Mesendoderm (in vitro differentiated cells): ENCODE results near the gene TESPA1.

ENCODE experiments used
- DNase-seq: peaks from one replicate; pipeline ENCODE4 v3.0.0; 2013
- H2AK5ac ChIP-seq: 2 replicates; pipeline ENCODE4 v1.6.1; 2013; ENCODE audit warnings: low read length, inconsistent platforms
- H2BK120ac ChIP-seq: 2 replicates; pipeline ENCODE4 v1.6.1; 2013; ENCODE audit warnings: low read depth, mild to moderate bottlenecking, low read length, moderate library complexity, mixed read lengths
- H2BK15ac ChIP-seq: replicated peaks from 2 replicates; pipeline ENCODE4 v1.6.1; 2013; ENCODE audit warnings: low read depth, mild to moderate bottlenecking, moderate library complexity
- H2BK5ac ChIP-seq: 2 replicates; pipeline ENCODE4 v1.6.1; 2013; ENCODE audit warnings: low read length, inconsistent platforms
- H3K18ac ChIP-seq: 2 replicates; pipeline ENCODE4 v1.6.1; 2013; ENCODE audit warnings: mild to moderate bottlenecking, low read length, mixed read lengths
- H3K23ac ChIP-seq: one replicate; pipeline ENCODE4 v1.6.1; 2013; ENCODE audit warnings: low read length
- H3K27ac ChIP-seq: 2 replicates; pipeline ENCODE4 v1.5.1; 2013; ENCODE audit warnings: low read depth, mild to moderate bottlenecking, inconsistent platforms, low read length, moderate library complexity
- H3K27me3 ChIP-seq: 2 replicates; pipeline ENCODE4 v1.6.1; 2013; ENCODE audit warnings: low read length, control low read depth, mild to moderate bottlenecking, inconsistent platforms; ENCODE audit not compliant: insufficient read depth, poor library complexity
- H3K36me3 ChIP-seq: 2 replicates; pipeline ENCODE4 v1.6.1; 2013; ENCODE audit warnings: low read length, inconsistent platforms; ENCODE audit not compliant: control insufficient read depth, insufficient read depth
- H3K4ac ChIP-seq: one replicate; pipeline ENCODE4 v1.6.1; 2013; ENCODE audit warnings: low read depth, mild to moderate bottlenecking, low read length, moderate library complexity
- H3K4me1 ChIP-seq: 2 replicates; pipeline ENCODE4 v1.6.1; 2013; ENCODE audit warnings: low read depth, low read length, inconsistent platforms; ENCODE audit not compliant: control insufficient read depth
- H3K4me2 ChIP-seq: 2 replicates; pipeline ENCODE4 v1.6.1; 2013; ENCODE audit warnings: low read length
- H3K4me3 ChIP-seq: 2 replicates; pipeline ENCODE4 v1.5.1; 2013; ENCODE audit warnings: mild to moderate bottlenecking, low read length
- H3K56ac ChIP-seq: one replicate; pipeline ENCODE4 v1.6.1; 2013; ENCODE audit warnings: low read length
- H3K79me1 ChIP-seq: 2 replicates; pipeline ENCODE4 v1.6.1; 2013; ENCODE audit warnings: low read length, inconsistent platforms
- H3K79me2 ChIP-seq: 2 replicates; pipeline ENCODE4 v1.6.1; 2013; ENCODE audit warnings: mild to moderate bottlenecking, low read length; ENCODE audit not compliant: control insufficient read depth, insufficient read depth
- H3K9ac ChIP-seq: 2 replicates; pipeline ENCODE4 v1.6.1; 2013; ENCODE audit warnings: low read length, inconsistent platforms
- H4K5ac ChIP-seq: one replicate; pipeline ENCODE4 v1.6.1; 2013; ENCODE audit warnings: low read length
- H4K8ac ChIP-seq: one replicate; pipeline ENCODE4 v1.6.1; 2013; ENCODE audit warnings: low read depth, mild to moderate bottlenecking, control low read depth, low read length, moderate library complexity
- WGBS: extraction: QIAGEN DNeasy Blood & Tissue Kit; methylation state at CpG from one replicate; pipeline ENCODE4 v1.1.7; 2013; ENCODE audit warnings: low lambda C conversion rate, missing lambda C conversion rate; ENCODE audit not compliant: insufficient coverage; ENCODE audit errors: extremely low coverage; 5-methylcytosine and 5-hydroxymethylcytosine counted together

TESPA1 gene

DNA sequence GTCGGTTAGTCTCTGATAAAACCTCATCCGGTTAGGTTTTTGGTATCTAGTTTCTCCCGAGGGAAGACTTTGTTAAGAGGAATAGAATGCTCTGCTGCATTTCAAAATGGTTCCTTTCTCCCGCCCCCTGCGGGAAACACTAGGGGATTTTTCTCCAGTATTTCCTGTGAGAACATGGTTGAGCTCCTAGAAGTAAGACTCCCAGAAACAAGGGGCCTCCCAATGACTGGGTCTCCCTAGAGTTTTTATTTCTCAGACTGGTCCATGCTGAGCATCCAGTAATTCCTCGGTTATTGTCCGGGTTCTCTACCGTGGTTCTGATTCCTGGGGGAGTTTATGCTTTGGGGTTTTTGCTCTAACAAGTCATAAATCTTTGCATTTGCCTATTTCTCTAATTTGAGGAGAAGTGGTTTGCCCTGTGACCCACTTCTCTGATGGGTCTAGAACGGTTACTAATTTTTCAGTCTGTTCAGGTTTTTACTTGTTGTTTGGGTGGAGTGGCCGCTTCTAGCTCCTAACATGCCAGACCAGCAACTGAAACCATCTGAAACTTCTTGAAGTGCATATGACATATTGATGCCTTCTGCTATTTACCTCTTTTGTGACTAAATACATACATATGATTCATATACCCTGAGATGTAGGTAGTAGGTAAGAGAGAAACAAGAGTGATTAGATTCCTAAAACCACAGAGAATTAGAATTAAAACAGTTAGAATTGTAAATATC is 25.1 kb downstream of the TESPA1 start:
- Histone ChIP-seq H3K27ac (no peak overlapping the region), H3K79me1 (no peaks in the 10 kb centered on the region), H3K4ac (no peak overlapping the region), H3K4me3 (no peak overlapping the region), H3K18ac (no peak overlapping the region), H2BK5ac (no peak overlapping the region), H3K4me1 (no peaks in the 10 kb centered on the region), H3K36me3 (no peaks in the 10 kb centered on the region), H3K56ac (peak overlapping the region; percentile 53), H3K23ac (no peak overlapping the region), H3K9ac (no peak overlapping the region), H2AK5ac (no peak overlapping the region), H3K4me2 (no peak overlapping the region), H2BK120ac (no peak overlapping the region), H2BK15ac (peak overlapping the region; percentile 57), H4K5ac (no peak overlapping the region), H3K79me2 (no peaks in the 10 kb centered on the region), H3K27me3 (no peaks in the 10 kb centered on the region), H4K8ac (no peak overlapping the region)
- no CpG with 5 or more reads among the region's 10 CpGs for WGBS
- peak; percentile 14 for DNase-seq

DNA sequence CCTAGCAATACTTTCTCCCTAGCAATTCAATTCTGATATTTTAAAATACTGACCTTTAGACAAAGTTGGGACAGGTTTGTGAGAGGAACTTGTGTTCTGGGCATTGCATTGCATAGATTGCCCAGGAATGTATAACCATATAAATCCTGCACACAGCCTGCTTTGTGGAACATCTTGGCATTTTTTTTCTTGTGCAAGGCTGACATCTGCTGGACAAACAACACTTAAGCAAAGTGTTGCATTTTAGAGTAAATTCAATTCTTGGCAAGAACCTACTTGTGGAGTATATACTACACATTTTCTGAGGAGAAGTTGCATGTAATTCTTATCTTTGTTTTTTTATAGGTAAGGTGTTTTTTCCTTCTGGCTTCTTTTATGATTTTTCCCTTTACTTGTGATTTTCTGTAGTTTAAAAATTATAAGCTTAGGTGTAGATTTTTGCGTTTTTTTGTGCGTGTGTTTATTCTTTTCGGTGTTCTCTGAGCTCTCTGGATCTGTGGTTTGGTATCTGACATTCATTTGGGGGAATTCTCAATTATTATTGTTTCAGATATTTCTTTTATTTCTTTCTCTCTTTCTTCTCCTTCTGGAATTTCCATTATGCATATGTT is 26.4 kb downstream of the TESPA1 start:
- H3K79me2 ChIP-seq, result no peaks in the 10 kb centered on the region
- H3K9ac ChIP-seq, result no peak overlapping the region
- H3K4ac ChIP-seq, result no peak overlapping the region
- no peak overlapping the region for H4K5ac ChIP-seq
- H2BK120ac ChIP-seq, result no peak overlapping the region
- no peaks in the 10 kb centered on the region for H3K4me1 ChIP-seq
- H3K56ac ChIP-seq, result no peak overlapping the region
- no peak overlapping the region for H3K27ac ChIP-seq
- H2BK15ac ChIP-seq, result no peak overlapping the region
- no CpG with 5 or more reads among the region's 3 CpGs for WGBS
- no peak overlapping the region for H4K8ac ChIP-seq
- H3K23ac ChIP-seq, result no peak overlapping the region
- no peaks in the 10 kb centered on the region for H3K36me3 ChIP-seq
- DNase-seq, result peak; percentile 70
- no peak overlapping the region for H2BK5ac ChIP-seq
- H3K18ac ChIP-seq, result no peak overlapping the region
- no peak overlapping the region for H3K4me2 ChIP-seq
- no peaks in the 10 kb centered on the region for H3K27me3 ChIP-seq
- no peak overlapping the region for H3K4me3 ChIP-seq
- H2AK5ac ChIP-seq, result no peak overlapping the region
- H3K79me1 ChIP-seq, result no peaks in the 10 kb centered on the region

DNA sequence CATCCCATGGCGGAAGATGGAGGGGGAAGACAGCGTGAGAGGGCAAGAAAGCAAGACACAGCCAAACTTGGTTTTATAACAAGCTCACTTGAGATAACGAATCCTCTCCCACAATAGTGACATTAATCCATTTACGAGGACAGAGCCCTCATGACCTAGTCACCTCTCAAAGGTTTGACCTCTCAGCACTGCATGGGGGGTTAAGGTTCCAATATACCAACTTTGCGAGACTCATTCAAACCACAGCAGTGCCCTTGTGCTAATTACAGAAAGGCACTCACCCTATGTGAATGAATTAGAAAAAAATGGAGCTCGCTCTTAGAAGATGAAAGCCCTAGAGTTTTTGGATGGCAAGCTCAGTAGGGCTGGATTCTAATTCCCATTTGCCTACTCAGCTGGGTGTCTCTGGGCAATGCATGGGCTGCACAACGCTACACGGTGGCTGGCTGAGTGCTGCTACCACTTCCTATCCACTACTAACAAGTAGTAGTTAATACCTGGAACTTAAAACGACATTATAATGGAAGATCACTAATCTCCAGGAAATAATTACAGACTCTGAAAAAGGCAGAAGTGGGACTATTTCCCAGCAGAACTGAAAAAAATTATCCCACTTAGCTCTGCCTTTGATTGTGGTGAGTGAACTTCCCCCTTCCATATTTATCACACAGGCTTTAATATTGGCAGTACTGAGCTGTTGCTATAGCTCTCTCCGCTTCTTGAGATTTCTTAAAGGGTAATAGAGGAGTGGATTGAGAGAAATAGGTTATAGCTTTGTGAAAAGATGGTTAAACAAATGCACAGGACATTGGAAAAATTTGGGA is 27.5 kb downstream of the TESPA1 start:
- Histone ChIP-seq H3K4me1 (no peaks in the 10 kb centered on the region), H2BK5ac (no peak overlapping the region), H4K5ac (no peak overlapping the region), H3K27me3 (no peaks in the 10 kb centered on the region), H3K9ac (no peak overlapping the region), H3K79me2 (no peaks in the 10 kb centered on the region), H3K4me3 (no peak overlapping the region), H3K36me3 (no peaks in the 10 kb centered on the region), H3K56ac (no peak overlapping the region), H3K4ac (no peak overlapping the region), H3K23ac (no peak overlapping the region), H3K18ac (no peak overlapping the region), H4K8ac (no peak overlapping the region), H2AK5ac (no peak overlapping the region), H3K79me1 (no peaks in the 10 kb centered on the region), H3K27ac (no peak overlapping the region), H2BK120ac (no peak overlapping the region), H3K4me2 (no peak overlapping the region), H2BK15ac (no peak overlapping the region)
- no CpG with 5 or more reads among the region's 10 CpGs for WGBS
- peak; percentile 14 for DNase-seq

DNA sequence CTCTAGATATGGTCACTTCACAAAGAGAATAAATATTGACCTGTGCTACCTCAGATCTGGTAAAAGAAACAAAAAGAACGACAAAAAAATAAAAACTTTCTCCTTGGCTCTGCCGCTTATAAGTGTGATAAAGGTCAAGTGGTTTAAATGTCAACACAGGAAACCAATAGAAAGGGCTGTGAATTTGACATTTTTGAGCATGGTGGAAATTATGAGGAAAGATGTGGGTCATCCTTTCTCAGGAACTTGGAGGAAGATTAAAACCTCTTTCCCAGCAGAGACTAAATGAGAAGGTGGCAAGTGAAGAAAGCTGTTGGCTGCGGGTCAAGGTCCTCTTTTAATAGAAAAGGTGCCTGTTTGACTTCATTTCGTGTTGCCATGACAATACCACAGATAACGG is 28.2 kb downstream of the TESPA1 start:
- no CpG with 5 or more reads among the region's 5 CpGs for WGBS
- no peak overlapping the region for H2AK5ac ChIP-seq
- no peak overlapping the region for H2BK5ac ChIP-seq
- no peak for DNase-seq
- H3K36me3 ChIP-seq, result no peaks in the 10 kb centered on the region
- no peak overlapping the region for H3K23ac ChIP-seq
- H4K8ac ChIP-seq, result no peak overlapping the region
- H2BK15ac ChIP-seq, result no peak overlapping the region
- no peaks in the 10 kb centered on the region for H3K79me2 ChIP-seq
- H2BK120ac ChIP-seq, result no peak overlapping the region
- H3K79me1 ChIP-seq, result no peaks in the 10 kb centered on the region
- H3K9ac ChIP-seq, result no peak overlapping the region
- no peak overlapping the region for H3K4me2 ChIP-seq
- no peaks in the 10 kb centered on the region for H3K4me1 ChIP-seq
- H4K5ac ChIP-seq, result no peak overlapping the region
- no peak overlapping the region for H3K56ac ChIP-seq
- H3K27me3 ChIP-seq, result no peaks in the 10 kb centered on the region
- H3K4ac ChIP-seq, result peak overlapping the region; percentile 55
- no peak overlapping the region for H3K4me3 ChIP-seq
- no peak overlapping the region for H3K18ac ChIP-seq
- no peak overlapping the region for H3K27ac ChIP-seq

- Histone ChIP-seq H4K8ac (no peak overlapping the region), H2BK120ac (no peak overlapping the region), H3K18ac (no peak overlapping the region), H3K56ac (no peak overlapping the region), H3K27ac (no peak overlapping the region), H3K4me1 (no peaks in the 10 kb centered on the region), H3K9ac (no peak overlapping the region), H3K4me3 (no peak overlapping the region), H2BK15ac (no peak overlapping the region), H3K27me3 (no peaks in the 10 kb centered on the region), H3K23ac (no peak overlapping the region), H2AK5ac (no peak overlapping the region), H4K5ac (no peak overlapping the region), H2BK5ac (no peak overlapping the region), H3K4me2 (no peak overlapping the region), H3K36me3 (no peaks in the 10 kb centered on the region), H3K79me2 (no peaks in the 10 kb centered on the region), H3K79me1 (no peaks in the 10 kb centered on the region), H3K4ac (no peak overlapping the region)
- DNase-seq, result no peak
- no CpG with 5 or more reads among the region's 3 CpGs for WGBS
These were observed 29.8 kb downstream of the TESPA1 start for GRCh38 chr12:54954801-54955200.
